HUES48 (cell line): ENCODE measurements around the gene TBC1D10A.

Experiments
- H3K27ac ChIP-seq: one replicate; pipeline ENCODE4 v1.7.0; 2013; ENCODE audit warnings: low read depth, low read length, inconsistent platforms
- H3K27me3 ChIP-seq: 2 replicates; pipeline ENCODE4 v1.6.1; 2013; ENCODE audit warnings: mild to moderate bottlenecking, low read length; ENCODE audit not compliant: control insufficient read depth, insufficient read depth
- H3K36me3 ChIP-seq: 2 replicates; pipeline ENCODE4 v1.6.1; 2013; ENCODE audit warnings: low read length; ENCODE audit not compliant: control insufficient read depth, insufficient read depth
- H3K4me1 ChIP-seq: 2 replicates; pipeline ENCODE4 v1.6.1; 2013; ENCODE audit warnings: mild to moderate bottlenecking, low read length; ENCODE audit not compliant: control insufficient read depth, insufficient read depth
- H3K4me3 ChIP-seq: 2 replicates; pipeline ENCODE4 v1.5.1; 2013; ENCODE audit warnings: mild to moderate bottlenecking, low read depth, low read length
- H3K9ac ChIP-seq: 2 replicates; pipeline ENCODE4 v1.6.1; 2013; ENCODE audit warnings: mild to moderate bottlenecking, low read depth, low read length, moderate library complexity
- H3K9me3 ChIP-seq: 2 replicates; pipeline ENCODE4 v1.6.1; 2013; ENCODE audit warnings: low read length; ENCODE audit not compliant: control insufficient read depth, insufficient read depth

Gene TBC1D10A

DNA sequence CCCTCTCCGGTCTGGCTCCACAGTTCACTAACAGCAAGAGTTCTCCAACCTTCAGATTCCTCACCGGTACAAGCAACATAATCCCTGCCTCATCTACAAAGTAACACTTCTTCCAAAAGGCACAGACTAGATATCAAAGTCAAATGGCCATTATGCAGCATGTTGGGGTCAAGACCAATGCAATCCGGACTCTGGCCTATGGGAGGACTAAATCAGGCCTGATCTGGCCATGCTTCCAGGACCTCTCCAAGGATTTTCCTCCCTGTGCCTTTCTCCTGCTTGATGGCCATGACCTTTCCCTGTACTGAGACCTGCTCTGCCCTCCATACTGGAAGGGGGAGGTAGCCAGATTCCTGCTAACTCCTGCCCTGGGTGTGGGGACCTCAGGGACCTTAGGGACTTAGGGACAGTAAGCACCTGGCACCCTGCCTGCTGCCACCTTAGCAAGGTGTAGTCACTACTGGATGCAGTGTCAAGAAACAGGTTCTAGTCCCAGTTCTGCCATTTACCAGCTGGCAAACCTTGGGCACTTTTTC, 6.7 kb downstream of the TBC1D10A start:
- H3K4me3 ChIP-seq, result no peak overlapping the region
- peaks cover 1% of the 10 kb centered on the region; the same call in 1 of the 2 replicates for H3K4me1 ChIP-seq
- H3K36me3 ChIP-seq, result no peaks in the 10 kb centered on the region
- no peaks in the 10 kb centered on the region for H3K27me3 ChIP-seq
- H3K9ac ChIP-seq, result no peak overlapping the region
- H3K9me3 ChIP-seq, result no peaks in the 10 kb centered on the region
- no peak overlapping the region for H3K27ac ChIP-seq

DNA sequence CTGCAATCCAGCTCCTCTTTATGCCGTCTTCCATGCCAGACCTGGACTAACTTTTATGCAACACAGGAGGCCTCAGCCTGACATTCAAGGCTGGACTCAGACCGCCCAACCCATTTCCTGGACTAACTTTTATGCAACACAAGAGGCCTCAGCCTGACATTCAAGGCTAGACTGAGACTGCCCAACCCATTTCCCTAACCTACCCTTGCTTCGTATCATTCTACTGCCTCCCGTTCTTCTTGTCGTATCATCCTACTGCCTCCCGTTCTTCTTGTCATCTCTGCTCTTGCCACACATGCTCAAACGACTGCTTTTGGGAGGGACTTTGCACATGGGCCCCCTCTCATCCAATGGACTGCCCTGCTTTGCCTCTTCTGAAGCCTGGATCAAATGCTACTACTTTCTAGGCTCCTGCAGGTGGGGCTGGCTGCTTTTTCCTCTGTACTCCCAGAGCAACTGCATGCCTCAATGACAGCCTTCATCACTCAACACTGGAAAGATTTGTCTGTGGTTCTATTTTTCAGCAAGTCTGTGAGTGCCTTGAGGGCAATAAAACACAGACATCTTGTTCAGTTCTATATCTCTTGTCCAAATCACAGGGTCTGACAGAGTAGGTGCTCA, 7.8 kb downstream of the TBC1D10A start:
- Histone ChIP-seq H3K27ac (no peak overlapping the region), H3K4me1 (0 out of 2 replicates have a peak, but pooled peaks cover 4% of the 10 kb centered on the region), H3K4me3 (no peak overlapping the region), H3K9me3 (no peaks in the 10 kb centered on the region), H3K36me3 (no peaks in the 10 kb centered on the region), H3K9ac (no peak overlapping the region), H3K27me3 (no peaks in the 10 kb centered on the region)

- H3K9me3 ChIP-seq, result no peaks in the 10 kb centered on the region
- 0 out of 2 replicates have a peak, but pooled peaks cover 4% of the 10 kb centered on the region for H3K4me1 ChIP-seq
Measured at GRCh38 chr22:30317778-30318177, 9.0 kb downstream of the TBC1D10A start.

GRCh38 chr22:30315962-30316576, 10.7 kb downstream of the TBC1D10A start:
- H3K9me3 ChIP-seq, result no peaks in the 10 kb centered on the region
- H3K27ac ChIP-seq, result no peak overlapping the region
- H3K4me3 ChIP-seq, result no peak overlapping the region
- H3K36me3 ChIP-seq, result no peaks in the 10 kb centered on the region
- H3K9ac ChIP-seq, result no peak overlapping the region
- H3K27me3 ChIP-seq, result no peaks in the 10 kb centered on the region
- H3K4me1 ChIP-seq, result peaks cover 6% of the 10 kb centered on the region

More at GRCh38 chr22:30317778-30318177, 9.0 kb downstream of the TBC1D10A start:
- H3K27ac ChIP-seq, result no peak overlapping the region
- H3K4me3 ChIP-seq, result no peak overlapping the region
- no peaks in the 10 kb centered on the region for H3K36me3 ChIP-seq
- no peaks in the 10 kb centered on the region for H3K27me3 ChIP-seq
- no peak overlapping the region for H3K9ac ChIP-seq

DNA sequence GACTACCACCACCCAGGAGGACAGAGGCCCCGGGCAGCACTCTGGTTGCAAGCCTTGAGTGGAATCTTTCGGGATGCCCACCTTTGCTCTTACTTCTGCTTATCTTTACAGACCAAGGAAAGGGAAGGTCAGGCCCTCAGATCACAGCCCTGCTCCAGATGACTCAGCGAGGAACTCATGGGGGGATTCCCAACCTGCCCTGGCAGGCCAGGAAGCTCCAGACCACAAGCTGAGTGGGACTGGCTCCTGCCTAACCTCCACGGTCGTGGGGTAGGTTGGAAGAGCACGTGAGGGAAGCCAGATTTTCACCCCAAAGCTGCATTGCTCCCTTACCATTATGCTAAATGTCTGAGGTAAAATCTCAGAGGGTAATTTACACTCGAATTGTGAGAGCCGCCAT, 11.8 kb downstream of the TBC1D10A start:
- H3K9ac ChIP-seq, result no peak overlapping the region
- H3K9me3 ChIP-seq, result no peaks in the 10 kb centered on the region
- H3K36me3 ChIP-seq, result no peaks in the 10 kb centered on the region
- no peak overlapping the region for H3K27ac ChIP-seq
- no peaks in the 10 kb centered on the region for H3K27me3 ChIP-seq
- peaks cover 12% of the 10 kb centered on the region for H3K4me1 ChIP-seq
- no peak overlapping the region for H3K4me3 ChIP-seq

GRCh38 chr22:30313527-30314363, 13.0 kb downstream of the TBC1D10A start:
- no peaks in the 10 kb centered on the region for H3K36me3 ChIP-seq
- H3K9ac ChIP-seq, result no peak overlapping the region
- H3K4me1 ChIP-seq, result peaks cover 12% of the 10 kb centered on the region
- no peaks in the 10 kb centered on the region for H3K27me3 ChIP-seq
- no peak overlapping the region for H3K27ac ChIP-seq
- no peak overlapping the region for H3K4me3 ChIP-seq
- no peaks in the 10 kb centered on the region for H3K9me3 ChIP-seq

- Histone ChIP-seq H3K9ac (no peak overlapping the region), H3K27me3 (no peaks in the 10 kb centered on the region), H3K9me3 (no peaks in the 10 kb centered on the region), H3K4me1 (peaks cover 12% of the 10 kb centered on the region), H3K4me3 (no peak overlapping the region), H3K27ac (no peak overlapping the region), H3K36me3 (no peaks in the 10 kb centered on the region)
Measured at GRCh38 chr22:30312053-30312452, 14.7 kb downstream of the TBC1D10A start.

GRCh38 chr22:30310881-30311771, 15.6 kb downstream of the TBC1D10A start:
- H3K4me1 ChIP-seq, result peaks cover 12% of the 10 kb centered on the region
- H3K9ac ChIP-seq, result no peak overlapping the region
- H3K4me3 ChIP-seq, result no peak overlapping the region
- no peaks in the 10 kb centered on the region for H3K36me3 ChIP-seq
- no peaks in the 10 kb centered on the region for H3K9me3 ChIP-seq
- H3K27me3 ChIP-seq, result no peaks in the 10 kb centered on the region
- no peak overlapping the region for H3K27ac ChIP-seq

- Histone ChIP-seq H3K27ac (no peak overlapping the region), H3K36me3 (no peaks in the 10 kb centered on the region), H3K9me3 (no peaks in the 10 kb centered on the region), H3K9ac (no peak overlapping the region), H3K4me3 (no peak overlapping the region), H3K4me1 (peaks cover 16% of the 10 kb centered on the region), H3K27me3 (no peaks in the 10 kb centered on the region)
Measured at GRCh38 chr22:30309951-30310741, 16.6 kb downstream of the TBC1D10A start.
